Measurements from ENCODE around the gene SEC22A.

- TF ChIP-seq CTCF (IDR thresholded peaks at IDR 0.05; ENCODE audit: low read length) (no peak), EZH2 (IDR thresholded peaks at IDR 0.05; ENCODE audit: borderline replicate concordance, low read length) (no peak)
These were observed 8.2 kb upstream of the SEC22A start for GRCh38 chr3:123193448-123194101.
